HFF-Myc (cell line): ENCODE measurements around the gene SLC12A7.

Experiments used
- DNase-seq: peaks from one replicate; pipeline ENCODE4 v3.0.0-alpha.2; 2011; ENCODE audit warnings: low read depth; ENCODE audit errors: extremely low read depth
- H3K4me3 ChIP-seq: replicated peaks from 2 replicates; pipeline ENCODE4 v1.5.1; 2011; ENCODE audit warnings: low read depth, mild to moderate bottlenecking, control low read depth, low read length
- TF ChIP-seq, protein P1 (sequence below): IDR thresholded peaks from 2 replicates; pipeline ENCODE4 v1.5.1; 2012; ENCODE audit warnings: mild to moderate bottlenecking, low read depth, low read length, control low read depth; ENCODE audit errors: missing control alignments

Gene SLC12A7

DNA sequence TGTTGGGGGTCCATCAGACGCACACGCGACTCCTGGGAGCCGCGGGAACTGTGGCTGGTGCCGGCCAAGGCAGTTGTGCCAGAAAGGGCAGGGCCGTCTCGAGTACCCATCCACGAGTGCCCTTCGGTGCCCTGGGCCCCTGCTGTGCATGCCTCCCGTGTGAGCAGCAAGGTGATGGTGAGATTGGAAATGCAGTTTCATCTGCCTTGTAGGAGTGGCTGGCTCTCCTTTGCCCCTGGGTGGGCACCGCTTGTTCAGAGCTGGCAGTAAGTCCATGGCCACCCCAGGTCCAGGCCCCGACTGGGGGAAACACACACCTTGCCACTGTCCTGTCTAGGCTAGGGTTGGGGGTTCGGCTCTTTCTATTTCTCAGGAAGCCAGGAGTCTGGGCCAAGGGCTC lies 97.5 kb downstream of the SLC12A7 start:
- H3K4me3 ChIP-seq = no peak overlapping the region
- no peak for DNase-seq
- TF ChIP-seq, protein P1, sequence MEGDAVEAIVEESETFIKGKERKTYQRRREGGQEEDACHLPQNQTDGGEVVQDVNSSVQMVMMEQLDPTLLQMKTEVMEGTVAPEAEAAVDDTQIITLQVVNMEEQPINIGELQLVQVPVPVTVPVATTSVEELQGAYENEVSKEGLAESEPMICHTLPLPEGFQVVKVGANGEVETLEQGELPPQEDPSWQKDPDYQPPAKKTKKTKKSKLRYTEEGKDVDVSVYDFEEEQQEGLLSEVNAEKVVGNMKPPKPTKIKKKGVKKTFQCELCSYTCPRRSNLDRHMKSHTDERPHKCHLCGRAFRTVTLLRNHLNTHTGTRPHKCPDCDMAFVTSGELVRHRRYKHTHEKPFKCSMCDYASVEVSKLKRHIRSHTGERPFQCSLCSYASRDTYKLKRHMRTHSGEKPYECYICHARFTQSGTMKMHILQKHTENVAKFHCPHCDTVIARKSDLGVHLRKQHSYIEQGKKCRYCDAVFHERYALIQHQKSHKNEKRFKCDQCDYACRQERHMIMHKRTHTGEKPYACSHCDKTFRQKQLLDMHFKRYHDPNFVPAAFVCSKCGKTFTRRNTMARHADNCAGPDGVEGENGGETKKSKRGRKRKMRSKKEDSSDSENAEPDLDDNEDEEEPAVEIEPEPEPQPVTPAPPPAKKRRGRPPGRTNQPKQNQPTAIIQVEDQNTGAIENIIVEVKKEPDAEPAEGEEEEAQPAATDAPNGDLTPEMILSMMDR = no peak

DNA sequence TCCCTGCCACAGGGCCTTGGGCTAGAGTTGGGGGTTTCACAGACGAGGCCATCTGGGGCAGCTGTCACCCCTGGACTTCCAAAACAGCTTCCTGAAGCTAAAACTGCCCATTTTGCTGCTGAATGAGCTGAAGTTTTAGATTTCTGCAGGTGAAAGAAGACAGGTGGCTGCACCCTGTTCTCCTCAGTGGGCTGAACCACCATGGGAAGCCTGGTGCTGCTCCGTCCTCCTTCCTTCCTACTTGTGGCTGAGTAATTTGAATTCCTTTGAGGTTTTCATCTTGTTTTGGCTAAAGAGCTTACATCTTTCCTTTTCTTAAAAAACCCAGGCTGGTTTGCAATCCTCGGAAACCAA lies 97.9 kb downstream of the SLC12A7 start:
- H3K4me3 ChIP-seq = no peak overlapping the region
- no peak for DNase-seq
- TF ChIP-seq, protein P1 = no peak

DNA sequence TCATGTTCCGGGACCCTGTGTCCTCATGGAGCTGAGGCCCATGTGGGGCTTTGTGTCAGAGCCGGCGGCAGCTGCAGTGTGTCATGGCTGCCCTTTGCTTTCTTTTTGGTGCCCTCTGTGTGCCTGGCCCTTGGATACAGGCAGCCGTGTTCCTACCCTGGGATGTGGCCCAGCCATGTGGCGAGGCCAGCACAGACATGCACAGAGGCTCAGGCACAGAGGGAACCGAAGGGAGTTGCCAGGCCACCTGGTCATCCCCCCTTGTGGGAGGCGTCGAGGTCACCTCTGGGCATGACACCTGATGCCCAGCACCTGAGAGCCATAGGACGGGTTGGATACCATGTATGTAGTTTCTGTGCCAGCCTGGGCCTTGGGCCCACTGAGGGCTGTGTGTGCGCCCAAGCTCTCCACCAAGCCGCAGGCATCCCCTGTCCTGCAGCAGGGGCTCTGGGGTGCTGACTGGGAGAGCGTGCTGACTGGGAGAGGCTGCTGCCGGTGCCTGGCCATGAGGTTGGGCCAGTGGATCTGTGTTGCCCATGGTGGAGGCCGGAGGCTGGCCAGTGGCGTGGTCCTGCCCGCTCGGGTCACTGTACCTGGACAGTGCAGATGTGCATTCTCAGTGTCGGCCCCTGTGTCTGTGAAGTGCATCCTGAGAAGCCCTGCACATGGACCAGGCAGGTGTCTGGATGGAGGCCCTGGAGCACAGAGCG lies 98.5 kb downstream of the SLC12A7 start:
- no peak overlapping the region for H3K4me3 ChIP-seq
- DNase-seq = no peak
- TF ChIP-seq, protein P1 = no peak

DNA sequence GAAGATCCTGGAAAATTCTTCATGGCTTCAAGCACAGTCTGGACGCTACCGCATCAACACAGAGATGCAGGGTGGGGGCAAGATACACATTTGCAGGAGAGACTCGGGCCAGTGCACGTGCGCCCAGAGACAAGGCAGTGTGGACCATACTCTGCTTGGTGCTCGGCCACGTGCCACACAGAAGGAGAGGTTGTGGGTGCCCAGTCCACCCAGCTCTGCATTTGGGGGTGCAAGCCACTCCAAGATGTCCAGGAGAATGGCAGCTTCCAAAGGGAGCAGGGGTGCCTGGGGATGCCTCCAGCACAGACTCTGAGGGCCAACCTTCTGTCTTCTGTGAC lies 99.0 kb downstream of the SLC12A7 start:
- TF ChIP-seq, protein P1 = no peak
- no peak overlapping the region for H3K4me3 ChIP-seq
- DNase-seq = no peak

DNA sequence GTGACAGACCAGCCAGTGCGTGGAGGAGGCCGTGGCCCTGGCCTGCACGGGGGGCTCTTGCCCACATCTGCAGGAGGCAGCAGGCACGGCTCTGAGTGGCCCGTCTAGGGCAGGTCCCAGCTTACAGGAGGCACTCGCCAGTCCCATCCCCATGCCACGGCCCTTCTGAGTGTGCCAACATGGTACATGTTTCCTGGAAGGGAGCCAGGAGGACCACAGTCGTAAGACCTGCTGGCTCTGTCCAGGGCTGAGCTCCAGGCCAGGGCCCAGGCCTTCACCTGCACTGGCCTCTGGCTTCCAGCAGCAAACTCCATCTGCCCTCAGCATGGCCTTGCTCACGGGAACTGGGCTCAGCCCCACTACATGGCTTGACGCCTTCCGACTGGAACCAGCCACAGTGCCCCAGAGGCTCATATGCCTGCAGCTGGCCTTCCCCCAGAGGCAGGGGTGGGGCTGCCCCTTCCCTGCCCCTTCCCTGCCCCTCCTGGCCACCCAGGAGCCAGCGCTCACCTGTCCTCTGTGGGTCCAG lies 99.5 kb downstream of the SLC12A7 start:
- TF ChIP-seq, protein P1 = no peak
- no peak overlapping the region for H3K4me3 ChIP-seq
- no peak for DNase-seq

DNA sequence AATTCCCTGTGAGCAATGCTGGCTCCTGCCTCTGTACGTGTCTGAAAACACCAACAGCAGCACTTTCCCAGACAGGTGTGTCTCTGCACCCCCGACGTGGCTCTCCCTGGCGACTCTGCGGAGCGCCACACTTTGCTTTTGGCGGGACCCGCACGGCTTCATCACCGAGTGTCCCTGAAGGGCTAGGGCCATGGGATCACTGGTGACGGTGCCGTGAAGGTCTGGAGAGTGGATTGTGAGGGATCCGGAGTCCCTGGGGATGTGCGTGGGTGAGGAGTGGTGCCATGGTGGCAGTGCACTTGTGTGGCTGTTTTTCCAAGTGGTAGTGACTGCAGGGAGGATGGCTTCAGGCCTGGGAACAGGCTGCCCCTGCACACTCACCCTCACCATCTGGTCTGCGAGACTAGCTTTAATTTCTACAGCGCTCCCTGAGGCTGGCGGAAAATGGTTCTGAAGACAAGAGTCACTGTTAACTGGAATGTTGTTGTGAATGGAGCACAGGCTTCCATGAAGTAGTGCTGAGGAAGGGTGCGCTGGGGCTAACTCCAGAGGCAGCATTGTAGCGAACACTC lies 100.0 kb downstream of the SLC12A7 start:
- no peak for DNase-seq
- TF ChIP-seq, protein P1 = no peak
- H3K4me3 ChIP-seq = no peak overlapping the region

DNA sequence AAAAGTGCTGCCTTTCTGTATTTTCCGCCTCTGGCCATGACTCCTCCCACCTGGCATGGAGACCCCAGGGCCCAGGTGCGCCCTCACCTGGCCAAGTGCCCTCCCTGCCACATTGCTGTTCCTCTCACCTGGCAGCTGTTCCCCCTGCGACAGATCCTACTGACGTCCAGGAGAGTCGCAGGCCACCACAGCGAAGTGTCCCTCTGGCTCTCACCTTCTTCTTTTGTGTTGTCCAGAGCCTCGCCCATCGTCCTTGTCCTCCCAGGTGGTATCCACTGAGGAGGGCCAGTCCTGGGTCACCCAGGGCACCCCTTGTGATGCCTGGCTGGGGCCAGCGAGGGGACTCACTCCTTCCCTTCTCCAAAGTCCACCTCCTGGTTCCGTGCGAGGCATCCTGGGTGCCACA lies 100.6 kb downstream of the SLC12A7 start:
- no peak for DNase-seq

More for the DNA sequence above, 100.6 kb downstream of the SLC12A7 start:
- H3K4me3 ChIP-seq = no peak overlapping the region
- TF ChIP-seq, protein P1 = peak; percentile 48
